SK-N-SH (cell line): ENCODE measurements around the gene TLE5. TPM values are rescaled to one million over a fixed set of nuclear protein-coding genes. Genes with fewer than 3 reads are reported as not detected.

Experiments
- CHD2 ChIP-seq: fragments of 150-350 bp; IDR thresholded peaks from 2 replicates; pipeline ENCODE4 v1.6.1; 2018; ENCODE audit warnings: low read length; ENCODE audit not compliant: partially characterized antibody
- EZH2phosphoT487 ChIP-seq: fragments of 200-600 bp; sonication (generic); IDR thresholded peaks from 2 replicates; pipeline ENCODE4 v1.6.1; 2017; ENCODE audit warnings: low read depth, mixed run types, mild to moderate bottlenecking, antibody characterized with exemption, moderate library complexity, borderline replicate concordance
- FOSL2 ChIP-seq: IDR thresholded peaks from 2 replicates; pipeline ENCODE4 v1.4.0; 2012; ENCODE audit warnings: low read depth, mild to moderate bottlenecking, moderate library complexity, borderline replicate concordance
- FOXM1 ChIP-seq: IDR thresholded peaks from 2 replicates; pipeline ENCODE4 v1.4.0; 2012; ENCODE audit warnings: low read depth, mild to moderate bottlenecking
- GATA2 ChIP-seq: sonication (generic); formaldehyde crosslinking; IDR thresholded peaks from 2 replicates; pipeline ENCODE4 v1.5.0; 2020; ENCODE audit warnings: mild to moderate bottlenecking, missing genetic modification reagents
- REST ChIP-seq: IDR thresholded peaks from 2 replicates; pipeline ENCODE4 v1.6.1; 2012; ENCODE audit warnings: mild to moderate bottlenecking, low read depth, low read length, moderate library complexity
- RXRA ChIP-seq: IDR thresholded peaks from 2 replicates; pipeline ENCODE4 v1.4.0; 2012; ENCODE audit warnings: low read depth, mild to moderate bottlenecking, borderline replicate concordance
- SMC3 ChIP-seq: IDR thresholded peaks from 2 replicates; pipeline ENCODE4 v1.6.1; 2012; ENCODE audit warnings: low read depth, low read length, improper control_type of control experiment
- TEAD4 ChIP-seq: IDR thresholded peaks from 2 replicates; pipeline ENCODE4 v1.4.0; 2012; ENCODE audit warnings: mild to moderate bottlenecking, borderline replicate concordance; ENCODE audit not compliant: insufficient read depth
- polyA plus RNA-seq, 3 experiments: library from polyadenylated mRNA; depleted of rRNA; stranded (reverse); fragments of >200 nt; gene quantifications; 2 replicates each; pipeline ENCODE4 v1.2.3, GENCODE V29; 2012
- TF ChIP-seq, protein P1 (sequence below): IDR thresholded peaks from 2 replicates; pipeline ENCODE4 v1.4.0; 2012; ENCODE audit warnings: low read depth, borderline replicate concordance
- TF ChIP-seq, protein P2 (sequence below): fragments of 150-350 bp; IDR thresholded peaks from 2 replicates; pipeline ENCODE4 v1.6.1; 2016; ENCODE audit warnings: mild to moderate bottlenecking, low read depth, low read length
- TF ChIP-seq, protein P3 (sequence below): fragments of 150-350 bp; IDR thresholded peaks from 2 replicates; pipeline ENCODE4 v1.6.1; 2017; ENCODE audit warnings: antibody characterized with exemption, low read length, low read depth, borderline replicate concordance

TLE5 gene
- polyA plus RNA-seq, 1 of the 3 experiments (the other 2 are of a cell fraction), result 519 TPM

GRCh38 chr19:3035542-3036118 lies 26.7 kb downstream of the TLE5 start (continued):
- TF ChIP-seq REST (no peak), SMC3 (no peak), TEAD4 (no peak), FOSL2 (no peak), EZH2phosphoT487 (no peak), GATA2 (CRISPR knock-in tag) (no peak), RXRA (no peak), FOXM1 (no peak), CHD2 (peak; percentile 64)
- TF ChIP-seq, protein P1, sequence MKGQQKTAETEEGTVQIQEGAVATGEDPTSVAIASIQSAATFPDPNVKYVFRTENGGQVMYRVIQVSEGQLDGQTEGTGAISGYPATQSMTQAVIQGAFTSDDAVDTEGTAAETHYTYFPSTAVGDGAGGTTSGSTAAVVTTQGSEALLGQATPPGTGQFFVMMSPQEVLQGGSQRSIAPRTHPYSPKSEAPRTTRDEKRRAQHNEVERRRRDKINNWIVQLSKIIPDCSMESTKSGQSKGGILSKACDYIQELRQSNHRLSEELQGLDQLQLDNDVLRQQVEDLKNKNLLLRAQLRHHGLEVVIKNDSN, result no peak; the same call in 1 of the 2 replicates
- TF ChIP-seq, protein P2, sequence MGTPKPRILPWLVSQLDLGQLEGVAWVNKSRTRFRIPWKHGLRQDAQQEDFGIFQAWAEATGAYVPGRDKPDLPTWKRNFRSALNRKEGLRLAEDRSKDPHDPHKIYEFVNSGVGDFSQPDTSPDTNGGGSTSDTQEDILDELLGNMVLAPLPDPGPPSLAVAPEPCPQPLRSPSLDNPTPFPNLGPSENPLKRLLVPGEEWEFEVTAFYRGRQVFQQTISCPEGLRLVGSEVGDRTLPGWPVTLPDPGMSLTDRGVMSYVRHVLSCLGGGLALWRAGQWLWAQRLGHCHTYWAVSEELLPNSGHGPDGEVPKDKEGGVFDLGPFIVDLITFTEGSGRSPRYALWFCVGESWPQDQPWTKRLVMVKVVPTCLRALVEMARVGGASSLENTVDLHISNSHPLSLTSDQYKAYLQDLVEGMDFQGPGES, result peak; percentile 64
- TF ChIP-seq, protein P3, sequence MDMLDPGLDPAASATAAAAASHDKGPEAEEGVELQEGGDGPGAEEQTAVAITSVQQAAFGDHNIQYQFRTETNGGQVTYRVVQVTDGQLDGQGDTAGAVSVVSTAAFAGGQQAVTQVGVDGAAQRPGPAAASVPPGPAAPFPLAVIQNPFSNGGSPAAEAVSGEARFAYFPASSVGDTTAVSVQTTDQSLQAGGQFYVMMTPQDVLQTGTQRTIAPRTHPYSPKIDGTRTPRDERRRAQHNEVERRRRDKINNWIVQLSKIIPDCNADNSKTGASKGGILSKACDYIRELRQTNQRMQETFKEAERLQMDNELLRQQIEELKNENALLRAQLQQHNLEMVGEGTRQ, result no peak
